ENCODE results near the gene AP1S1. TPM values are rescaled to one million over a fixed set of nuclear protein-coding genes. Genes with fewer than 3 reads are reported as not detected.
A peak's percentile ranks its signal among the peaks of the same experiment; 100 is the strongest.
"Not testable (repeated sequence)": the region's sequence is repeated elsewhere in the genome, so short reads cannot be mapped to it uniquely, and the experiment has no call there.

AP1S1 gene
- 1 to 10 TPM; 3.0 to 3.9 TPM for total RNA-seq
- 15.3 TPM for polyA plus RNA-seq (2013, experiment 1 of 2)
- polyA plus RNA-seq (2013, experiment 2 of 2), result 16.1 TPM
- 0.54 to 30.7 (median 6.7) reads per million in 172 experiments for total RNA-seq

DNA sequence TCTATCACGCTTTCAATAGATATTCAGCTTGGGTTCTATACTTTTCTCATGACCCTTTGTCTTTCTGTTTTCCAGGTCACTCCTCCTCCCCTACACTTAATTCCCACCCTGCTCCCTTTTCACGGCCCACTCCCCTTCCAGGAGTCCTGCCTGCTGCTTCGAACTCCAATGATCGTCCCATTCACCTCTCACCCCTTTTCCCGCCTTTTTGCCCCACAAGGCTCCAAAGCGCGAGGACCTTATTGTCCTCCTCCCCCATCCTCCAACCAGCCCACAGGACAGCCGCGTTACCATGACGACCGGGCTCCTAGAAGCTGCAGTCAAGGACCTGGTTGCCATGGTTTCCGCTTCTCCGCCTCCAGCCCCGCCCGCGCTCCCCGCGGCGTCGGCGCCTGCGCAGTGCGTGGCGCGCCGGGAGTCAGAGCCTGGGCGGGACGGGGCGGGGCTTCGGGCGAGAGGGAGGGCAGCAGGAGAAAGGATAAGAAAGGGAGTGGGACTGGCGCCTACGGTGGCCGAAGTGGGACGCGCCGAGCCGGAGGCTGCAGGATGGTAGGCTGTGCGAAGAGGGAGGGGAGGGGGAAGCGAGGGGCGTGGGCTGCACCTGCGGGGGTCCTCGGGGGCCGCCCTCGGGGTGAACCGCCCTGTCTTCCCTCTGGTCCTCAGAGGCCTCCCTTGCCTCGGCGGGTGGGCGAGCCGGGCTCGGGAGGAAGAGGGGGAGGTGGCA lies at the start of gene AP1S1:
Gene AP1S1 (plus strand): TSS at position 508 of the 724 bp plus-strand sequence. CDS start 39 bp downstream, at position 547.
- ChIA-PET POLR2A (interaction anchor here (1.0 kb wide), 1 partner anchor 11 kb away, joined by 4 read pairs; the partner anchor contains the start of gene VGF), CTCF (interaction anchor here (1.4 to 1.6 kb wide), 3 partner anchors 16 to 128 kb away, joined by 3 to 5 read pairs (median 3); no protein-coding TSS in a partner anchor)
- intact Hi-C loops (cut with DNase I, micrococcal nuclease), result loop anchor here in 1 of 2 experiments (2.0 kb wide), 2 partner anchors 13 to 63 kb away; partner anchors contain the start of gene PLOD3
- Mint-ChIP-seq H3K4me1 (ENCODE audit: low read depth) (peaks cover 15% of the 10 kb centered on the region), H3K9me3 (no peaks in the 10 kb centered on the region), H3K27me3 (peaks cover 15% of the 10 kb centered on the region), H3K4me3 (peak within 1 kb of the TSS; percentile 89), H3K36me3 (ENCODE audit: low read depth) (peaks cover 28% of the 10 kb centered on the region), H3K27ac (peak within 1 kb of the TSS; percentile 72)
- peaks cover 19% of the 10 kb centered on the region for H3K4me1 ChIP-seq (ENCODE audit: insufficient read depth, low read length)
- no peaks in the 10 kb centered on the region for H3K9me3 ChIP-seq (ENCODE audit: control insufficient read depth in 1 of 2, insufficient read depth in 1 of 2, low read length in 2 of 2)
- H3K27ac ChIP-seq (ENCODE audit: low read depth in 1 of 2, low read length in 2 of 2), result no peak within 1 kb of the TSS
- peak; percentile 88 for ATAC-seq (ENCODE audit: poor library complexity)
- DNase-seq, result peak; percentile 83 to 98 (median 89)
- H3K4me3 ChIP-seq (ENCODE audit: low read length), result peak within 1 kb of the TSS; percentile 69
- H3K27me3 ChIP-seq (ENCODE audit: control insufficient read depth in 1 of 2, insufficient read depth in 2 of 2, low read length in 2 of 2), result no peaks in the 10 kb centered on the region
- H3K36me3 ChIP-seq (ENCODE audit: insufficient read depth, low read length), result peaks cover 14% of the 10 kb centered on the region
- TF ChIP-seq, protein P1, sequence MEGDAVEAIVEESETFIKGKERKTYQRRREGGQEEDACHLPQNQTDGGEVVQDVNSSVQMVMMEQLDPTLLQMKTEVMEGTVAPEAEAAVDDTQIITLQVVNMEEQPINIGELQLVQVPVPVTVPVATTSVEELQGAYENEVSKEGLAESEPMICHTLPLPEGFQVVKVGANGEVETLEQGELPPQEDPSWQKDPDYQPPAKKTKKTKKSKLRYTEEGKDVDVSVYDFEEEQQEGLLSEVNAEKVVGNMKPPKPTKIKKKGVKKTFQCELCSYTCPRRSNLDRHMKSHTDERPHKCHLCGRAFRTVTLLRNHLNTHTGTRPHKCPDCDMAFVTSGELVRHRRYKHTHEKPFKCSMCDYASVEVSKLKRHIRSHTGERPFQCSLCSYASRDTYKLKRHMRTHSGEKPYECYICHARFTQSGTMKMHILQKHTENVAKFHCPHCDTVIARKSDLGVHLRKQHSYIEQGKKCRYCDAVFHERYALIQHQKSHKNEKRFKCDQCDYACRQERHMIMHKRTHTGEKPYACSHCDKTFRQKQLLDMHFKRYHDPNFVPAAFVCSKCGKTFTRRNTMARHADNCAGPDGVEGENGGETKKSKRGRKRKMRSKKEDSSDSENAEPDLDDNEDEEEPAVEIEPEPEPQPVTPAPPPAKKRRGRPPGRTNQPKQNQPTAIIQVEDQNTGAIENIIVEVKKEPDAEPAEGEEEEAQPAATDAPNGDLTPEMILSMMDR (IDR thresholded peaks at IDR 0.05), result no peak

DNA sequence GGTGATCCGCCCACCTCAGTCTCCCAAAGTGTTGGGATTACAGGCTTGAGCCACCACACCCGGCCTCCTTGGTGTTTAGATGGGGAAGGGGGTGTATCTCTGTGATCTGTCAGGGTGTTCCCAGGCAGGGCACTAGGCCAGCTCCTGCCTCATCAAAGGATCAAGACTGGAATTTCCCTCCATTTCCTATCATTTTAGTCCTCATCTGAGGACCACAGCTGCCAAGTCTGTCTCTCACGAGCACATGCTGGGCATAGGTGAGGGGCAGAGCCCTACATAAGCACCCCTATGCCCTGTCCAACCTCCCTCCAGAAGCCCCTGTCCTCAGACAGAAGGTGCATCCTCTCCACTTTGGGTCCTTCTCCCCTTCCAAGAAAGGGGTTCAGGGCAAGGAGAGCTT lies 49.5 kb upstream of the AP1S1 start:
- H3K36me3 Mint-ChIP-seq (ENCODE audit: low read depth), result no peaks in the 10 kb centered on the region
- no peak overlapping the region for H3K27ac ChIP-seq (ENCODE audit: low read depth in 1 of 2, low read length in 2 of 2)
- TF ChIP-seq, protein P1 (IDR thresholded peaks at IDR 0.05), result no peak
- H3K27ac Mint-ChIP-seq, result no peak overlapping the region
- intact Hi-C loops (cut with DNase I, micrococcal nuclease), result no loop called here
- H3K4me1 Mint-ChIP-seq (ENCODE audit: low read depth), result no peaks in the 10 kb centered on the region
- no peak for ATAC-seq (ENCODE audit: poor library complexity)
- H3K9me3 ChIP-seq (ENCODE audit: control insufficient read depth in 1 of 2, insufficient read depth in 1 of 2, low read length in 2 of 2), result peaks cover 0 to 7% of the 10 kb centered on the region in 2 experiments
- H3K4me3 ChIP-seq (ENCODE audit: low read length), result no peak overlapping the region
- peaks cover 7% of the 10 kb centered on the region for H3K4me1 ChIP-seq (ENCODE audit: insufficient read depth, low read length)
- H3K9me3 Mint-ChIP-seq, result no peaks in the 10 kb centered on the region
- peaks cover 26 to 34% of the 10 kb centered on the region in 2 experiments for H3K27me3 ChIP-seq (ENCODE audit: control insufficient read depth in 1 of 2, insufficient read depth in 2 of 2, low read length in 2 of 2)
- H3K36me3 ChIP-seq (ENCODE audit: insufficient read depth, low read length), result no peaks in the 10 kb centered on the region
- peaks cover 43% of the 10 kb centered on the region for H3K27me3 Mint-ChIP-seq
- H3K4me3 Mint-ChIP-seq, result no peak overlapping the region
- ChIA-PET CTCF (interaction anchor here (1.1 kb wide), 1 partner anchor 9 kb away, joined by 3 read pairs; no protein-coding TSS in a partner anchor), POLR2A (no interaction called here)
- DNase-seq, result no peak

DNA sequence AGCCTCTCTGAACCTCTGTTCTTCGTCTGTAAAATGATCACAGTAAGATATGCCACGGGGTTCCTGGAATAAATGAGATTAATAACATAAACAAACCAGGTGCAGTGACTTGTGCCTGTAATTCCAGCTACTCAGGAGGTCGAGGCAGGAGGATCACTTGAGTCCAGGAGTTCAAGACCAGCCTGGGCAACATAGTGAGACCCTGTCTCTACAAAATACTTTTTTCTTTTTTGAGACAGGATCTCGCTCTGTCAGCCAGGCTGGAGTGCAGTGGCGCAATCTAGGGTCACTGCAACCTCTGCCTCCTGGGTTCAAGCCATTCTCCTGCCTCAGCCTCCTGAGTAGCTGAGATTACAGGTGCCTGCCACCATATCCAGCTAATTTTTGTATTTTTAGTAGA lies 49.0 kb upstream of the AP1S1 start:
- CTCF ChIA-PET, result interaction anchor here (1.1 kb wide), 1 partner anchor 10 kb away, joined by 3 read pairs; no protein-coding TSS in a partner anchor
- H3K4me3 ChIP-seq (ENCODE audit: low read length); H3K36me3 ChIP-seq (ENCODE audit: insufficient read depth, low read length); H3K4me3 Mint-ChIP-seq; H3K27ac Mint-ChIP-seq; H3K36me3 Mint-ChIP-seq (ENCODE audit: low read depth); H3K27ac ChIP-seq (ENCODE audit: low read depth in 1 of 2, low read length in 2 of 2); POLR2A ChIA-PET; H3K9me3 Mint-ChIP-seq; ATAC-seq (ENCODE audit: poor library complexity); H3K9me3 ChIP-seq (ENCODE audit: control insufficient read depth in 1 of 2, insufficient read depth in 1 of 2, low read length in 2 of 2); DNase-seq; intact Hi-C loops (cut with DNase I, micrococcal nuclease); H3K4me1 Mint-ChIP-seq (ENCODE audit: low read depth); H3K4me1 ChIP-seq (ENCODE audit: insufficient read depth, low read length): not testable (repeated sequence)
- H3K27me3 Mint-ChIP-seq, result peaks cover 43% of the 10 kb centered on the region
- peaks cover 26 to 34% of the 10 kb centered on the region in 2 experiments for H3K27me3 ChIP-seq (ENCODE audit: control insufficient read depth in 1 of 2, insufficient read depth in 2 of 2, low read length in 2 of 2)

Data from CD4-positive, alpha-beta T cell (primary cell).